Measurements from ENCODE around the gene OPRL1. TPM values are rescaled to one million over a fixed set of nuclear protein-coding genes. Genes with fewer than 3 reads are reported as not detected.
"Not testable (repeated sequence)": the region's sequence is repeated elsewhere in the genome, so short reads cannot be mapped to it uniquely, and the experiment has no call there.

Gene OPRL1
- total and polyA plus RNA-seq, 12 donors: 0.19 to 1.3 (median 0.40) TPM

DNA sequence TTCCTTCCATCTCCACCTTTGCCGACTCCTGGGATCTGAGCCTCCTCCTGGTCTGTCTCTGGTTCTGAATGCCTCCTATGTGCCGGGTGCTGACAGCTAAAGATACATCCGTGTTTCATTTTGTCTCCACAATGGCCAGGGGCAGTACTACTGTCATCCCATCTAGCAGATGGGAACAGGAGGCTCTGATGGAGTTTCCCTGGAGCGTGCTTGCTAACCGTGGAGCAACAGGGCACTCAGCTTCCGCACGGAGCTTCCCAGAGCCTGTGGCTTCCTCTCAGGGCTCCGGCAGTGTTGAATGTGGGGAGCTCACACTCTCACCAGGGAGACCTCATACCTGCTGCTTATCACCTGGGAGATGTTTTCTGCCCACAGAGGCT lies 39.4 kb downstream of the OPRL1 start:
- Histone ChIP-seq H3K4me3 (no peak overlapping the region), H3K36me3 (no peaks in the 10 kb centered on the region), H3K9me3 (no peaks in the 10 kb centered on the region), H3K27ac (no peak overlapping the region), H3K4me1 (peaks cover 0 to 10% (median 0%) of the 10 kb centered on the region in 9 donors), H3K27me3 (peaks cover 0 to 26% (median 22%) of the 10 kb centered on the region in 7 donors)
- TF ChIP-seq, protein P1, sequence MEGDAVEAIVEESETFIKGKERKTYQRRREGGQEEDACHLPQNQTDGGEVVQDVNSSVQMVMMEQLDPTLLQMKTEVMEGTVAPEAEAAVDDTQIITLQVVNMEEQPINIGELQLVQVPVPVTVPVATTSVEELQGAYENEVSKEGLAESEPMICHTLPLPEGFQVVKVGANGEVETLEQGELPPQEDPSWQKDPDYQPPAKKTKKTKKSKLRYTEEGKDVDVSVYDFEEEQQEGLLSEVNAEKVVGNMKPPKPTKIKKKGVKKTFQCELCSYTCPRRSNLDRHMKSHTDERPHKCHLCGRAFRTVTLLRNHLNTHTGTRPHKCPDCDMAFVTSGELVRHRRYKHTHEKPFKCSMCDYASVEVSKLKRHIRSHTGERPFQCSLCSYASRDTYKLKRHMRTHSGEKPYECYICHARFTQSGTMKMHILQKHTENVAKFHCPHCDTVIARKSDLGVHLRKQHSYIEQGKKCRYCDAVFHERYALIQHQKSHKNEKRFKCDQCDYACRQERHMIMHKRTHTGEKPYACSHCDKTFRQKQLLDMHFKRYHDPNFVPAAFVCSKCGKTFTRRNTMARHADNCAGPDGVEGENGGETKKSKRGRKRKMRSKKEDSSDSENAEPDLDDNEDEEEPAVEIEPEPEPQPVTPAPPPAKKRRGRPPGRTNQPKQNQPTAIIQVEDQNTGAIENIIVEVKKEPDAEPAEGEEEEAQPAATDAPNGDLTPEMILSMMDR (IDR thresholded peaks at IDR 0.05): no peak
- no peak for DNase-seq
- no peak for ATAC-seq
- WGBS, 2 donors: 60 to 64% methylated on average over 8 of the region's 8 CpGs
- intact Hi-C loops (cut with DNase I): loop anchor here in 2 of 10 donors (5.0 kb wide), 1 partner anchor 37 kb away; the partner anchor contains the start of genes LKAAEAR1 (in 2 of the 2) and OPRL1 (in 2 of the 2)

DNA sequence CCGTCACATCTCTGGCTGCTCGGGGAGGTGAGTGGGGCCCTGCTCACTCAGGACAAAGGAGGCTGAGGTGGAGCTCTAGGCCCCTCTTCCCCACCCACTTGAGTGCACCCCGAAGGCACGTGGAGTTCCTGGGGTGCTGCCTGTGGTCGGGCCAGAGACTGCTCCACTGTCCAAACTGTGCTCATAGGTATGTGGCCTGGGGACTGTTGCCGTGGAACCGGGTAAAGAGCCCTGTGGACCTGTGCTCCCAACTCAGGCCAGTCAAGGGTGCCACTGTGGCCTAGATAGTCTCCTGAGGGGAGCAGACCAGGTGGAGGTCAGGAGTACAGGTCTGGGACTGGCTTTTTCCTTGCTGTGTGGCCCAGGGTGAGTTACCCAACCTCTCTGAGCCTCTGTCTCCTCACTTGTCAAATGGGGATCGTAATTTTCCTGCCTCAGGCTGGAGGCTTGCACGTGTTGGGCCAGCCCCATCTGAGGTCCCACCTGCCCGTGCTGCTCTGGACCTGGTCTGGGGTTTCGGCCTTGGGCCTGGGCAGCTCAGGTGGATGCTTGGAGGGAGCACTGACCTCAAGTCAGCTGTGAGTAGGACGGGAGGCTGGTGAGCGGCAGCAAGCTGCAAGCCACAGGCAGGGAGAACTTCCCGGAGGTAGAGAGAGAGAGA lies 39.9 kb downstream of the OPRL1 start:
- ATAC-seq (peak in 5 of 8 donors; percentile 10 to 46 (median 27)), DNase-seq (no peak)
- Histone ChIP-seq H3K27ac (no peak overlapping the region), H3K36me3 (no peaks in the 10 kb centered on the region), H3K4me3 (peak overlapping the region in 4 of 10 donors; percentile 22 to 36 (median 29)), H3K4me1 (peaks cover 0 to 10% (median 0%) of the 10 kb centered on the region in 9 donors), H3K27me3 (peaks cover 0 to 32% (median 25%) of the 10 kb centered on the region in 7 donors), H3K9me3 (no peaks in the 10 kb centered on the region)
- intact Hi-C loops (cut with DNase I): loop anchor here in 9 of 10 donors (2.0 to 10.0 kb wide), 5 partner anchors 38 to 138 kb away; partner anchors contain the start of genes C20orf204 (in 7 of the 9), LKAAEAR1 (in 5 of the 9), OPRL1 (in 5 of the 9) and PRPF6 (in 1 of the 9)
- 62 to 65% methylated on average over 14 of the region's 14 CpGs for WGBS, 2 donors
- TF ChIP-seq, protein P1 (IDR thresholded peaks at IDR 0.05): no peak

DNA sequence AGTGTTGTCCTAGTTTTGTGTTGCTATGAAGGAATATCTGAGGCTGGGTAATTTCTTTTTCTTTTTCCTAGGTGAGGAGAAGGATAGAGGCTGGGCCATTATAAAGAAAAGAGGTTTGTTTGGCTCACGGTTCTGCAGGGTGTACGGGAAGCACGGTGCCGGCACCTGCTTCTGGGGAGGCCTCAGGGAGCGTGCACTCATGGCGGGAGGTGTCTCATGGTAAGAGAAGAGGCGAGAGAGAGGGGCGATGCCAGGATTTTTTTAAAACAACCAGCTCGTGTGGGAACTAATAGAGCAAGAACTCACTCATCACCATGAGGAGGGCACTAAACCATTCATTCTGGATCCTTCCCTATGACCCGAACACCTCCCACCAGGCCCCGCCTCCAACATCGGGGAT lies 41.7 kb downstream of the OPRL1 start:
- TF ChIP-seq, protein P1 (IDR thresholded peaks at IDR 0.05): no peak
- H3K36me3 ChIP-seq: no peaks in the 10 kb centered on the region
- peaks cover 0 to 10% (median 0%) of the 10 kb centered on the region in 9 donors for H3K4me1 ChIP-seq
- H3K4me3 ChIP-seq: no peak overlapping the region
- no peaks in the 10 kb centered on the region for H3K9me3 ChIP-seq
- peaks cover 0 to 33% (median 25%) of the 10 kb centered on the region in 7 donors for H3K27me3 ChIP-seq
- H3K27ac ChIP-seq: no peak overlapping the region
- DNase-seq (no peak), ATAC-seq (no peak)
- WGBS, 2 donors: 84 to 89% methylated on average over 12 of the region's 12 CpGs
- intact Hi-C loops (cut with DNase I): loop anchor here in 9 of 10 donors (2.0 to 10.0 kb wide), 5 partner anchors 39 to 139 kb away; partner anchors contain the start of genes C20orf204 (in 7 of the 9), LKAAEAR1 (in 3 of the 9), OPRL1 (in 3 of the 9) and PRPF6 (in 1 of the 9)

DNA sequence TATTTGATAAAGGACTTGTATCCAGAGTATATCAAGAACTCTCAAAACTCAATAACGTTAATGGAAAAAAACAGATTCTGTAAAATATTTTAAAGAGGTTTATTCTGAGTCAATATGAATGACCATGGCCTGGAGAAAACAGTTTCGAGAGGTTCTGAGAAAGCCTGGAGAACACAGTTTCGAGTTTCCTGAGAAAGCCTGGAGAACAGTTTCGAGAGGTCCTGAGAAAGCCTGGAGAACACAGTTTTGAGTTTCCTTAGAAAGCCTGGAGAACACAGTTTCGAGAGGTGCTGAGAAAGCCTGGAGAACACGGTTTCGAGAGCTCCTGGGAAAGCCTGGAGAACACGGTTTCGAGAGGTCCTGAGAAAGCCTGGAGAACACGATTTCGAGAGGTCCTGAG lies 43.0 kb downstream of the OPRL1 start:
- DNase-seq, H3K36me3 ChIP-seq, H3K27ac ChIP-seq, H3K9me3 ChIP-seq, H3K4me3 ChIP-seq, ATAC-seq: not testable (repeated sequence)
- WGBS, 2 donors: 85 to 87% methylated on average over 11 of the region's 11 CpGs
- intact Hi-C loops (cut with DNase I): loop anchor here in 9 of 10 donors (5.0 to 10.0 kb wide), 4 partner anchors 41 to 141 kb away; partner anchors contain the start of genes C20orf204 (in 7 of the 9), LKAAEAR1 (in 3 of the 9), OPRL1 (in 3 of the 9) and PRPF6 (in 1 of the 9)
- peaks cover 0 to 10% (median 0%) of the 10 kb centered on the region in 9 donors for H3K4me1 ChIP-seq
- peaks cover 0 to 36% (median 25%) of the 10 kb centered on the region in 7 donors for H3K27me3 ChIP-seq

DNA sequence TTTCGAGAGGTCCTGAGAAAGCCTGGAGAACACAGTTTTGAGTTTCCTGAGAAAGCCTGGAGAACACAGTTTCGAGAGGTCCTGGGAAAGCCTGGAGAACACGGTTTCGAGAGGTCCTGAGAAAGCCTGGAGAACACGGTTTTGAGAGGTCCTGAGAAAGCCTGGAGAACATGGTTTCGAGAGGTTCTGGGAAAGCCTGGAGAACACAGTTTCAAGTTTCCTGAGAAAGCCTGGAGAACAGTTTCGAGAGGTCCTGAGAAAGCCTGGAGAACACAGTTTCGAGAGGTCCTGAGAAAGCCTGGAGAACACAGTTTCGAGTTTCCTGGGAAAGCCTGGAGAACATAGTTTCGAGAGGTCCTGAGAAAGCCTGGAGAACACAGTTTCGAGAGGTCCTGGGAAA lies 43.6 kb downstream of the OPRL1 start:
- intact Hi-C loops (cut with DNase I): loop anchor here in 9 of 10 donors (5.0 to 10.0 kb wide), 4 partner anchors 41 to 141 kb away; partner anchors contain the start of genes C20orf204 (in 7 of the 9), LKAAEAR1 (in 3 of the 9), OPRL1 (in 3 of the 9) and PRPF6 (in 1 of the 9)
- not testable (repeated sequence) for H3K36me3 ChIP-seq
- 89 to 92% methylated on average over 11 of the region's 11 CpGs for WGBS, 2 donors

More for the DNA sequence above, 43.6 kb downstream of the OPRL1 start:
- not testable (repeated sequence) for ATAC-seq, H3K4me3 ChIP-seq, DNase-seq, H3K27ac ChIP-seq, H3K9me3 ChIP-seq
- Histone ChIP-seq H3K27me3 (peaks cover 0 to 39% (median 28%) of the 10 kb centered on the region in 7 donors), H3K4me1 (peaks cover 0 to 10% (median 0%) of the 10 kb centered on the region in 9 donors)
